C4-2B (cell line): ENCODE results near the gene FBXL13.

ENCODE experiments used
- H3K27ac ChIP-seq: fragments of 450-650 bp; 2 replicates; pipeline ENCODE4 v1.5.1; 2017
- CTCF ChIP-seq: fragments of 450-650 bp; conservative IDR thresholded peaks from 2 replicates; pipeline ENCODE4 v1.5.1; 2017; ENCODE audit warnings: mild to moderate bottlenecking
- ZFX ChIP-seq: fragments of 450-650 bp; IDR thresholded peaks from 2 replicates; pipeline ENCODE4 v1.6.1; 2017

Gene FBXL13

GRCh38 chr7:102897856-102898531, 176.6 kb downstream of the FBXL13 start:
- no peak overlapping the region for H3K27ac ChIP-seq
- TF ChIP-seq CTCF (no peak), ZFX (no peak)

GRCh38 chr7:102897211-102897631, 177.4 kb downstream of the FBXL13 start:
- no peak overlapping the region for H3K27ac ChIP-seq
- TF ChIP-seq ZFX (no peak), CTCF (no peak)

- H3K27ac ChIP-seq, result no peak overlapping the region
- TF ChIP-seq CTCF (no peak), ZFX (no peak)
These were observed 178.0 kb downstream of the FBXL13 start for GRCh38 chr7:102896585-102896984.

GRCh38 chr7:102895602-102896001, 179.0 kb downstream of the FBXL13 start:
- TF ChIP-seq CTCF, result no peak
- no peak for TF ChIP-seq ZFX
- no peak overlapping the region for H3K27ac ChIP-seq

- H3K27ac ChIP-seq, result no peak overlapping the region
- TF ChIP-seq CTCF (no peak), ZFX (no peak)
These were observed 181.8 kb downstream of the FBXL13 start for GRCh38 chr7:102892631-102893278.

GRCh38 chr7:102891693-102892261, 182.8 kb downstream of the FBXL13 start:
- no peak overlapping the region for H3K27ac ChIP-seq

More at GRCh38 chr7:102891693-102892261, 182.8 kb downstream of the FBXL13 start:
- TF ChIP-seq ZFX (no peak), CTCF (no peak)
